Osteocyte (in vitro differentiated cells): Measurements from ENCODE around the gene PKHD1. TPM values are rescaled to one million over a fixed set of nuclear protein-coding genes. Genes with fewer than 3 reads are reported as not detected.

Experiments used
- DNase-seq: peaks from one replicate; pipeline ENCODE4 v3.0.0; 2021; ENCODE audit warnings: mixed read lengths; ENCODE audit not compliant: unreplicated experiment; ENCODE audit errors: extremely low spot score
- H3K27ac Mint-ChIP-seq: one replicate; pipeline ENCODE4 v1.8.0; 2021; ENCODE audit warnings: mild to moderate bottlenecking, mixed read lengths; ENCODE audit not compliant: unreplicated experiment
- H3K27me3 Mint-ChIP-seq: one replicate; pipeline ENCODE4 v1.8.0; 2021; ENCODE audit warnings: mixed read lengths; ENCODE audit not compliant: unreplicated experiment
- H3K36me3 Mint-ChIP-seq: one replicate; pipeline ENCODE4 v1.8.0; 2021; ENCODE audit warnings: mixed read lengths; ENCODE audit not compliant: unreplicated experiment
- H3K4me1 Mint-ChIP-seq: one replicate; pipeline ENCODE4 v1.8.0; 2021; ENCODE audit warnings: mixed read lengths; ENCODE audit not compliant: unreplicated experiment
- H3K4me3 Mint-ChIP-seq: one replicate; pipeline ENCODE4 v1.8.0; 2021; ENCODE audit warnings: mild to moderate bottlenecking, moderate library complexity, mixed read lengths; ENCODE audit not compliant: unreplicated experiment
- H3K9me3 Mint-ChIP-seq: one replicate; pipeline ENCODE4 v1.8.0; 2021; ENCODE audit warnings: mixed read lengths; ENCODE audit not compliant: unreplicated experiment
- CTCF ChIP-seq: fragments of 200-600 bp; sonication (generic); IDR thresholded peaks from 2 replicates; pipeline ENCODE4 v1.5.0; 2021; ENCODE audit warnings: antibody characterized with exemption, mild to moderate bottlenecking, moderate library complexity
- total RNA-seq: library from RNA; stranded (reverse); gene quantifications from 2 replicates; pipeline ENCODE4 v1.2.1, GENCODE V29; 2021

The PKHD1 gene
- total RNA-seq, 1 donor from 2014 or later: not detected

GRCh38 chr6:52013035-52013434 is 74.4 kb downstream of the PKHD1 start:
- DNase-seq: no peak
- H3K4me3 Mint-ChIP-seq: no peak overlapping the region
- no peak overlapping the region for H3K27ac Mint-ChIP-seq
- H3K36me3 Mint-ChIP-seq: no peaks in the 10 kb centered on the region
- TF ChIP-seq CTCF: no peak
- no peaks in the 10 kb centered on the region for H3K4me1 Mint-ChIP-seq
- H3K9me3 Mint-ChIP-seq: no peaks in the 10 kb centered on the region
- H3K27me3 Mint-ChIP-seq: peaks cover 2% of the 10 kb centered on the region

GRCh38 chr6:52012582-52012981 is 74.8 kb downstream of the PKHD1 start:
- H3K9me3 Mint-ChIP-seq: no peaks in the 10 kb centered on the region

GRCh38 chr6:52010806-52011205 is 76.6 kb downstream of the PKHD1 start:
- Mint-ChIP-seq H3K9me3 (no peaks in the 10 kb centered on the region), H3K4me1 (no peaks in the 10 kb centered on the region), H3K36me3 (no peaks in the 10 kb centered on the region), H3K27me3 (no peaks in the 10 kb centered on the region), H3K4me3 (no peak overlapping the region), H3K27ac (no peak overlapping the region)
- TF ChIP-seq CTCF: no peak
- no peak for DNase-seq

More at GRCh38 chr6:52012582-52012981, 74.8 kb downstream of the PKHD1 start:
- no peak for TF ChIP-seq CTCF
- Mint-ChIP-seq H3K27ac (no peak overlapping the region), H3K4me1 (no peaks in the 10 kb centered on the region), H3K36me3 (no peaks in the 10 kb centered on the region), H3K4me3 (no peak overlapping the region), H3K27me3 (peaks cover 2% of the 10 kb centered on the region)
- DNase-seq: no peak

GRCh38 chr6:52010145-52010544 is 77.3 kb downstream of the PKHD1 start:
- no peak overlapping the region for H3K27ac Mint-ChIP-seq
- TF ChIP-seq CTCF: no peak
- H3K4me1 Mint-ChIP-seq: no peaks in the 10 kb centered on the region
- H3K9me3 Mint-ChIP-seq: no peaks in the 10 kb centered on the region
- H3K4me3 Mint-ChIP-seq: no peak overlapping the region
- H3K27me3 Mint-ChIP-seq: no peaks in the 10 kb centered on the region
- H3K36me3 Mint-ChIP-seq: no peaks in the 10 kb centered on the region
- DNase-seq: no peak

- H3K27me3 Mint-ChIP-seq: no peaks in the 10 kb centered on the region
- no peak for TF ChIP-seq CTCF
- H3K4me1 Mint-ChIP-seq: no peaks in the 10 kb centered on the region
- DNase-seq: no peak
- no peak overlapping the region for H3K27ac Mint-ChIP-seq
- no peaks in the 10 kb centered on the region for H3K36me3 Mint-ChIP-seq
- no peak overlapping the region for H3K4me3 Mint-ChIP-seq
- H3K9me3 Mint-ChIP-seq: no peaks in the 10 kb centered on the region
These were observed 77.8 kb downstream of the PKHD1 start for GRCh38 chr6:52009466-52010140.
